ENCODE data around the gene HOXD4.

- TF ChIP-seq CTCF (IDR thresholded peaks at IDR 0.05; ENCODE audit: low read depth, low read length, poor library complexity, severe bottlenecking) (no peak), EZH2phosphoT487 (IDR thresholded peaks at IDR 0.05; ENCODE audit: borderline replicate concordance, low read length) (no peak)
These were observed 2.5 kb upstream of the HOXD4 start for GRCh38 chr2:176148751-176149421.
